Natural killer cell (primary cell): ENCODE measurements around the gene FSTL4. TPM values are rescaled to one million over a fixed set of nuclear protein-coding genes. Genes with fewer than 3 reads are reported as not detected.

Experiments
- ATAC-seq, 3 donors: fragments of 150-1000 bp in 2 of 3; fragments of 200-7000 bp in 1 of 3; cut with Tn5 transposase; 1 replicate in 1 of 3; 2 replicates in 2 of 3; pipeline ENCODE4 v1.10.0; 2021; ENCODE audit warnings: mild to moderate bottlenecking in 2 of 3, moderate library complexity in 2 of 3
- DNase-seq, 2 donors: peaks; one replicate each; pipeline versions ENCODE4 v3.0.0 to v3.0.0-alpha.2; 2013 to 2021; ENCODE audit warnings: mixed read lengths in 1 of 2
- H3K27ac ChIP-seq: one replicate; pipeline ENCODE4 v1.5.1; 2013; ENCODE audit warnings: mild to moderate bottlenecking, low read length
- H3K27me3 ChIP-seq: one replicate; pipeline ENCODE4 v1.6.1; 2013; ENCODE audit warnings: low read length; ENCODE audit not compliant: control insufficient read depth, insufficient read depth
- H3K36me3 ChIP-seq: one replicate; pipeline ENCODE4 v1.6.1; 2013; ENCODE audit warnings: low read length; ENCODE audit not compliant: control insufficient read depth, insufficient read depth
- H3K4me1 ChIP-seq: one replicate; pipeline ENCODE4 v1.6.1; 2013; ENCODE audit warnings: low read length; ENCODE audit not compliant: control insufficient read depth, insufficient read depth
- H3K4me3 ChIP-seq: one replicate; pipeline ENCODE4 v1.5.1; 2013; ENCODE audit warnings: low read length
- H3K9me3 ChIP-seq: one replicate; pipeline ENCODE4 v1.6.1; 2013; ENCODE audit warnings: low read length; ENCODE audit not compliant: control insufficient read depth, insufficient read depth
- H3K27ac Mint-ChIP-seq, 2 donors: one replicate each; pipeline ENCODE4 v1.8.0; 2022; ENCODE audit warnings: mild to moderate bottlenecking in 2 of 2, mixed read lengths in 2 of 2, moderate library complexity in 1 of 2
- H3K27me3 Mint-ChIP-seq, 2 donors: one replicate each; pipeline ENCODE4 v1.8.0; 2022; ENCODE audit warnings: low read depth in 2 of 2, mixed read lengths in 2 of 2
- H3K36me3 Mint-ChIP-seq: one replicate; pipeline ENCODE4 v1.8.0; 2022; ENCODE audit warnings: mixed read lengths
- H3K4me1 Mint-ChIP-seq, 2 donors: one replicate each; pipeline ENCODE4 v1.8.0; 2022; ENCODE audit warnings: mixed read lengths in 2 of 2
- H3K4me3 Mint-ChIP-seq: one replicate; pipeline ENCODE4 v1.8.0; 2022; ENCODE audit warnings: mild to moderate bottlenecking, moderate library complexity, mixed read lengths
- H3K9me3 Mint-ChIP-seq, 2 donors: one replicate each; pipeline ENCODE4 v1.8.0; 2022; ENCODE audit warnings: mixed read lengths in 2 of 2
- WGBS: methylation state at CpG from one replicate; pipeline ENCODE4 v1.1.7; 2013; ENCODE audit warnings: missing lambda C conversion rate; ENCODE audit not compliant: insufficient coverage; 5-methylcytosine and 5-hydroxymethylcytosine counted together
- intact Hi-C: fragments of 100-400 bp; cut with micrococcal nuclease; formaldehyde crosslinking; loops from one replicate; pipeline ENCODE4 v1.14.2; 2022
- total RNA-seq, 4 donors: library from RNA; stranded (reverse); fragments of 120-200 nt in 1 of 4; gene quantifications; one replicate each; pipeline versions ENCODE4 v1.2.3 to v1.2.4, GENCODE V29; 2013 to 2022
- TF ChIP-seq, protein P1 (sequence below): fragments of 200-600 bp; IDR thresholded peaks from one replicate; pipeline ENCODE4 v1.8.0; 2022; ENCODE audit warnings: antibody characterized with exemption

Gene FSTL4
- total RNA-seq, 3 donors from 2014 or later (not counting 1 experiment from before 2014, with no cell fraction given) = 0.11 to 0.75 (median 0.55) TPM

DNA sequence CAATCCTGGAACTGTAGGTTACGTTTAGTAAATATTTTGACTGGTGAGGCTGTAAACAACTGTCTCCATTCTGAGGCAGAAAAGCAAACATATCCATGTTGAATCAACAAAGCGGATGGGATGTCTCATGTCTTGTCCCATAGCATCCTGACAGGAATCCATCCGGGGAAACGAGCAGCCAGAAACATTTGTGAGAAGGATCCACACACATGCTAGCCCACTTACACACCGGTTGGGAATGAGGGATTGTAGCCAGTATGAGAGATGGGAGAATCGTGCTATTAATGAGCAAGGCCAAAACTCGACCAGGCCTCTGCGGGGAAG is 117.5 kb downstream of the FSTL4 start:
- Mint-ChIP-seq H3K9me3 (peaks cover 0 to 4% of the 10 kb centered on the region in 2 donors), H3K27ac (no peak overlapping the region), H3K4me1 (no peaks in the 10 kb centered on the region), H3K36me3 (no peaks in the 10 kb centered on the region), H3K27me3 (peaks cover 0 to 4% of the 10 kb centered on the region in 2 donors), H3K4me3 (no peak overlapping the region)
- H3K36me3 ChIP-seq = no peaks in the 10 kb centered on the region
- H3K27me3 ChIP-seq = no peaks in the 10 kb centered on the region
- intact Hi-C loops = no loop called here
- TF ChIP-seq, protein P1, sequence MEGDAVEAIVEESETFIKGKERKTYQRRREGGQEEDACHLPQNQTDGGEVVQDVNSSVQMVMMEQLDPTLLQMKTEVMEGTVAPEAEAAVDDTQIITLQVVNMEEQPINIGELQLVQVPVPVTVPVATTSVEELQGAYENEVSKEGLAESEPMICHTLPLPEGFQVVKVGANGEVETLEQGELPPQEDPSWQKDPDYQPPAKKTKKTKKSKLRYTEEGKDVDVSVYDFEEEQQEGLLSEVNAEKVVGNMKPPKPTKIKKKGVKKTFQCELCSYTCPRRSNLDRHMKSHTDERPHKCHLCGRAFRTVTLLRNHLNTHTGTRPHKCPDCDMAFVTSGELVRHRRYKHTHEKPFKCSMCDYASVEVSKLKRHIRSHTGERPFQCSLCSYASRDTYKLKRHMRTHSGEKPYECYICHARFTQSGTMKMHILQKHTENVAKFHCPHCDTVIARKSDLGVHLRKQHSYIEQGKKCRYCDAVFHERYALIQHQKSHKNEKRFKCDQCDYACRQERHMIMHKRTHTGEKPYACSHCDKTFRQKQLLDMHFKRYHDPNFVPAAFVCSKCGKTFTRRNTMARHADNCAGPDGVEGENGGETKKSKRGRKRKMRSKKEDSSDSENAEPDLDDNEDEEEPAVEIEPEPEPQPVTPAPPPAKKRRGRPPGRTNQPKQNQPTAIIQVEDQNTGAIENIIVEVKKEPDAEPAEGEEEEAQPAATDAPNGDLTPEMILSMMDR = no peak
- no peak overlapping the region for H3K27ac ChIP-seq
- no peaks in the 10 kb centered on the region for H3K9me3 ChIP-seq
- no peak for DNase-seq
- ATAC-seq = no peak
- 86% methylated on average over 7 of the region's 8 CpGs for WGBS
- H3K4me3 ChIP-seq = no peak overlapping the region
- no peaks in the 10 kb centered on the region for H3K4me1 ChIP-seq

DNA sequence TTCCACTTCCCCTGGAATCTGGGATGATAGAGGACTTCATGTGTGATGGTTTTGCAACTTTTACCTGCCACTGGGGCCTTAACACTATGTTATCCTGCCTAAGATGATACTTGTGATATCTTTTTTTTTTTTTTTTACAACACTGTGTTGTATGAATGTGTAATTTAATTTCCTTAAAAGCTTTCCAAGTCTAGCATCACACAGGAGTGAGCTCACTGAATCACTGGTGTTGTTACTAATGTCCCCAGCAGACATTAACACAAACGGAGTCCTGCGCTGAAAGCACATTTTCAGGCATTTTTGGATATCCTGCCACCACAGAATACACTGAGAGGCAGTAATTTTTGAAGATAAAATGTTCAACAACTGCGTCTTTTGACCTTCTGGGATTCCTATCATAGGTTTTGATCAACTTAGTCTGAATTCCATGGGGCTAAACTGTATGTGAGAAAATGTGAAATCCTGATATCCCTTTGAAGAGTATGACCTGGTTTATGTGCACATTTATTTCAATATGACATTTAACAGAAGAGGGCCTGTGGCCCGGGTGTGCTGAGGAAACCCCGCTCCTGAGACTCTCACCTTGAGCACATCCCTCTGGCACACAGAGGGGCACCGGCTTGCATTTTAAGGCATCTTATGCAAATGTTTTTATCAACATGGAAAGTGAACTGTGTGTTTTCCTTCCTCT is 118.0 kb downstream of the FSTL4 start:
- Mint-ChIP-seq H3K27ac (no peak overlapping the region), H3K4me3 (no peak overlapping the region), H3K4me1 (no peaks in the 10 kb centered on the region), H3K9me3 (peaks cover 0 to 4% of the 10 kb centered on the region in 2 donors), H3K27me3 (peaks cover 0 to 4% of the 10 kb centered on the region in 2 donors), H3K36me3 (no peaks in the 10 kb centered on the region)
- WGBS = 92% methylated on average over 6 of the region's 6 CpGs
- no peak for ATAC-seq
- intact Hi-C loops = no loop called here
- H3K4me1 ChIP-seq = no peaks in the 10 kb centered on the region
- H3K36me3 ChIP-seq = no peaks in the 10 kb centered on the region
- DNase-seq = no peak
- H3K9me3 ChIP-seq = no peaks in the 10 kb centered on the region
- H3K27me3 ChIP-seq = no peaks in the 10 kb centered on the region
- no peak overlapping the region for H3K4me3 ChIP-seq
- TF ChIP-seq, protein P1 = no peak
- no peak overlapping the region for H3K27ac ChIP-seq

DNA sequence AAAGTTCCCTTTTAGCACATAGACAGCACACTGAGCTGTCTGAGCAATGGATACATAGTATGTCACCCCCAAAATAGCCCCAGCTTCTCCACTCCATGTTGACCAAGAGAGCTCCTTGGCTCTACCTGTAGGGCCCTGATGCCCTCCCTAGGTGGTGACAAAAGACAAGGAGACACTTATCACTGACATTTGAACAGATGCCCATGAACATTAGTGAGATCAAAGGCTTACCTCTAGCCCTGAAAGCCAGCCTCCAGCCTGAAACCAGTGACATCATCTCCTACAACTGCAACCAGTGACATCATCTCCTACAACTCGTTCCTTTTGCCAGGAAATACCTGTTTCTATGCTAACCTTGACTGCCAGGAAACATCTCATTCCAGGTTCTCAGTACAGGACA is 122.7 kb downstream of the FSTL4 start:
- H3K4me3 ChIP-seq = no peak overlapping the region
- DNase-seq = peak in 1 of 2 donors; percentile 20
- H3K36me3 ChIP-seq = no peaks in the 10 kb centered on the region
- no peak overlapping the region for H3K4me3 Mint-ChIP-seq
- no peaks in the 10 kb centered on the region for H3K4me1 ChIP-seq
- no peaks in the 10 kb centered on the region for H3K36me3 Mint-ChIP-seq
- H3K27ac Mint-ChIP-seq = no peak overlapping the region
- no peaks in the 10 kb centered on the region for H3K27me3 Mint-ChIP-seq
- H3K9me3 ChIP-seq = no peaks in the 10 kb centered on the region
- no peak for ATAC-seq
- no peak overlapping the region for H3K27ac ChIP-seq
- TF ChIP-seq, protein P1 = no peak
- H3K27me3 ChIP-seq = no peaks in the 10 kb centered on the region
- peaks cover 0 to 4% of the 10 kb centered on the region in 2 donors for H3K9me3 Mint-ChIP-seq
- intact Hi-C loops = no loop called here
- 57% methylated on average over 1 of the region's 1 CpG for WGBS
- no peaks in the 10 kb centered on the region for H3K4me1 Mint-ChIP-seq

DNA sequence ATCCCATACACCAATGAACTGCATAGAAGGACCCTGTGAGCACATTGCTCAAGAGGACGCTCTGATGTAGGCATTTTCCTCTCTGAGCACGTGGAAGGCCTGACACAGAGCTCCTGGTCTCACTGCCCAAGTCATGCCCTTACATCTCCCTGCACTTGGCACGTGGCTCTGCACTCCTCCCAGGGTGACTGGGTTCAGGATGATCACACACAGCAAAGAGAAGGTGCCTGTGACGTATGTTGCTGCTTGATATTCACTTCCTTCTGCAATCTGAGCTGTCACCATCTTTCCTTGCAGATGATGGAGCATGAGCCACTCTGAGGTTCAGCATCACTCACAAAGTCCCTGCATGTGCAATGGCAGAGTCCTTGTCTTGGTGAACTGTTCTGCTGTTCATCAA is 125.2 kb downstream of the FSTL4 start:
- H3K4me1 Mint-ChIP-seq = no peaks in the 10 kb centered on the region
- H3K27ac ChIP-seq = no peak overlapping the region
- no peaks in the 10 kb centered on the region for H3K4me1 ChIP-seq
- intact Hi-C loops = no loop called here
- H3K4me3 Mint-ChIP-seq = no peak overlapping the region
- H3K36me3 Mint-ChIP-seq = no peaks in the 10 kb centered on the region
- WGBS = 67% methylated on average over 4 of the region's 4 CpGs
- DNase-seq = no peak
- H3K9me3 ChIP-seq = no peaks in the 10 kb centered on the region
- no peak overlapping the region for H3K27ac Mint-ChIP-seq
- H3K27me3 ChIP-seq = no peaks in the 10 kb centered on the region
- no peak for ATAC-seq
- no peaks in the 10 kb centered on the region for H3K27me3 Mint-ChIP-seq
- H3K9me3 Mint-ChIP-seq = peaks cover 0 to 4% of the 10 kb centered on the region in 2 donors
- TF ChIP-seq, protein P1 = no peak
- H3K36me3 ChIP-seq = no peaks in the 10 kb centered on the region
- H3K4me3 ChIP-seq = no peak overlapping the region
